GM21390 (cell line): ENCODE measurements around the gene TBL1X.

Experiments used
- ATAC-seq: cut with Tn5 transposase; IDR thresholded peaks from one replicate; pipeline ENCODE4 v1.9.1; 2021; ENCODE audit not compliant: unreplicated experiment

The TBL1X gene

DNA sequence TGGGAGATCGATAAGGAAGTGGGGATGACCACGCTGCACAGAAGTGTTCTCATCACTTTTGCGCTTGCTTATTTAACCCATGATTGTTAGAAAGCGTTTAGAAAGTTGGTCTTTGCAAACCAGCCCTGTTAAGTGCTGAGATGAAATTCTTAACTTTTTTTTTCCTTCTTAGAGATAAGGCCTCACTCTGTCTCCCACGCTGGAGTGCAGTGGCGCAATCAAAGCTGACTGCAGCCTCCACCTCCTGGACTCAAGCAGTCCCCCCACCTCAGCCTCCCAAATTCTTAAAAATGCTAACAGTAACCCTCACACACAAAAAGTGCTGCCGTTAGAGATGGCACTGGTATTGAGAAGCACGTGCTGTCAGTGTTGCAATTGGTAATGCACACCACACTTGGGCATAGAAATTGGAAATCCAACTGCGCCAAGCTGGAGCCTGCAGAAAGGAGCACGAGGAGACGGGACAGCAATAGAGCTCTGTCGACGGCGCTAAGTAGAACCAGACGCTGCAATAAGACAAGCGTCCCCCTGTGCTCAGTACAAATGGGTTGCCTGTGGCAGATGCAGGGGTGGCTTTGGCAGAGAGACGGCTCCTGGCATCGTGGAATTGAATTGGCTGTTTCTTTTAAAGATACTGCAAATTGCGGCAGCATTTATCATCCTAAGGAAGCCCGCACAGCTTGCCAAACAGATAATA is 113.4 kb downstream of the TBL1X start:
- no peak for ATAC-seq

DNA sequence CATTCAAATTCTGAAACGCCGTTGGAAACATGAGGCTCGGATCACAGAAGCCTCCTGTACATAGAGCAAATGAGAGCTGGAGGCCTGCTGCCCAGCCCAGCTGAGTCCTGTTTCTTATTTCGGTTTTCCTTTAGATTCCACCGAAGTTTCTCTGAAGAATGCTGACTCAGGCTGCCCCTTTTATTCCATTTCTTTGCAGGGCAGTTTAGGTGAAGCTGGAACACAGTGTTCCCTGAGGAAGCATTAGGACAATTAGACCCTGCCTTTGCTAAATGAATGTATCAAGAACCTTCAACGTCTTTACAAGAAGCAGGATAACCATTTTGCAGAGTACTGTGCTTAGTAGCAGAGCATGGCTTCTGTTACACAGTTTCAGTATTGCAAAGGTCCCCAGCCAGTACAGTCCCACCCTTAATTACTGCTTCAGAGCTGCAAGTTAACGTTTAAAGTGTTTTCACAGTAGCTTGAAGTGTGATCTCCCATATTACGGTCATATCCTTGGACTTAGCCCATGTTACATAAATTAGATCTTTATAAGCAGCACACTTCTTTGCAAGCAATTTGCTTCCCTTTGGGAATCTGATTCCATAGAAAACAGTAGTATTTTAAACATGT is 117.0 kb downstream of the TBL1X start:
- no peak for ATAC-seq

DNA sequence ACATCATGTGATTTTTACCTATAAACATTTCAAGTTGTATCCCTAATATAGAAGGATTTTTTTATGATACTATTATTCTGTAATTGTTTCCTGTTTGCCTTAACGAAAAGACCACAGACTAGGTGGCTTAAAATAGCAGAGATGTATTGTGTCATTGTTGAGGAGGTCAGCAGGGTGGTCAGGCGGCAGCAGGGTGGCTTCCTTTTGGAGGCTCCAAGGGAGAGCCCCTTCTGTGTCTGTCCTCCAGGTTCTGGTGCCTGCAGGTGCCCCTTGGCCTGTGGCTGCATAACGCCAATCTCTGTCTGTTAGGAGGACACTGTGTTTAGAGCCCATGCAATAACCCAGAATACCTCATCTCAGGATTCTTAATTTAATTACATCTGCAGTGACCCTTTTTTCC is 118.1 kb downstream of the TBL1X start:
- ATAC-seq = no peak

DNA sequence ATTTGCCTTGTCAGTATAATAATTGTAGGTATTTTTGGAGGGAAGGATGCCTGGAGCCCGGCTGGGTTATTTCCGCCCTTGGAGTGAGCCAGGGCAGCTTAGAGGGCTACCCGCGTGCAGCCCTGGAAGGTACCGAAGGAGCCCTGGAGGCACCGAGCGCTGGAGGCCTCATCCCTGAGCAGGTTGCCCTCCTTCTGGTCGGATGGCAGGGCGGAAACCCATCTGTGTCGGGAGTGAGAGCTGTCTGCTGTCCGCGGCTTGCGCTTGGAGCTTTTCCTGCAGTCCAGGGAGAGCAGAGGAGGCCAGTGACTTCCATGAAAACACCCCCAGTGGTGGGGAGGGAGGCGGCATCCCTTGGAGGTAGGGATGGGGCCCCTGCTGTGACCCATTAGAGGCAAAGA is 122.1 kb downstream of the TBL1X start:
- ATAC-seq = no peak

DNA sequence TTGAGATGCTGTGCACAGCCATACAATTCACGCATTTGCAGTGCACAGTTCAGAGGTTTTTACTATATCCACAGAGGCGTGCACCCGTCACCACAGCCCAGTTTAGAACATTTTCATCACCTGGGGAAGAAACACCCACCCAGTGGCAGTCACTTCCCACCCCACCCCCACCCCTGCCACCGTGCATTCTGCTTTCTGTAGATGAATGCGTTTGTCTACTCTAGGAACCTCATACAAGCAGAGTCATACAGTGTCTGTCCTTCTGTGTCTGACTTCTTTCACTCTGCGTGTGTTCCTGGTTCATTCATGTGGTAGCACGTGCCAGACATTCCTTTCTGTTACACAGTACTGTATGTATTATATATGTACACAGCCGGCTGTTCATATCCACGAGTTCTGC is 122.8 kb downstream of the TBL1X start:
- no peak for ATAC-seq

DNA sequence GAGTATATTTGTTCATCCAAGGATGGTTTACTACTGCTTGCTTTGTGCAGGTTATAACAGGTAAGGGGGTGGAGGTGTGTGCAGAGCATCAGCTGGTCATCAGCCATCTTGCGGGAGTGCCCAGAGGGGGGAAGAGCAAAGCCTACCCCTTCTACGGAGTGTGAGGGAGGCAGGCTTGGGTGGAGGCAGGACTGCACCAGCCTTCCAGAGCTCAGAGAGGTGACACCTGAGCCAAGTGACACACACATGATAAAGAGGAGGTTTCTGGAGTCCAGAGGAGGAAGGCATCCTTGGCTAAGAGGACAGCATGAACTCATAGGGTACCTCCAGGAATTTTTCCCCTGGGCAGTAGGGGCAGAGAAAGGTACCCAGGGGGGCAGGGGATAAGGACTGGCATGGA is 126.6 kb downstream of the TBL1X start:
- ATAC-seq = no peak

DNA sequence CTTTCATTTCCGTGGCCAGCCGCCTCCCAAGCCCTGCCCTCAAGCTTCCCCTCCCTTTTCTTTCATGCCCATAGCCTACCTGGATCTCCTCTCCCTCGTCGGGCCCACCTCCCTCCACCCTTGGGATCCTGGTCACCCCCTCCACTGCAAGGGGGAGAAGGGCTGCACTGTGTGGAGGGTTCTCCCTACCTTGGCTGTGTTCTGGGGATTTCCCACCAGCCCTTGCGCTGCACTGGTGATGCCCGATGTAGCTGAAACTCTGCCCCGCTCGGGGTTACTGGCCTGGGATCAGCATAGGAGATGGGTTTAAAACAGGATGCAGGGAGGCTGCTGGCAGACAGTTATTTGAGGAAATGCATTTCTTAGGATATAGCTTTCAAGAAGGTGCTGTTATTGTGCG is 128.9 kb downstream of the TBL1X start:
- no peak for ATAC-seq

DNA sequence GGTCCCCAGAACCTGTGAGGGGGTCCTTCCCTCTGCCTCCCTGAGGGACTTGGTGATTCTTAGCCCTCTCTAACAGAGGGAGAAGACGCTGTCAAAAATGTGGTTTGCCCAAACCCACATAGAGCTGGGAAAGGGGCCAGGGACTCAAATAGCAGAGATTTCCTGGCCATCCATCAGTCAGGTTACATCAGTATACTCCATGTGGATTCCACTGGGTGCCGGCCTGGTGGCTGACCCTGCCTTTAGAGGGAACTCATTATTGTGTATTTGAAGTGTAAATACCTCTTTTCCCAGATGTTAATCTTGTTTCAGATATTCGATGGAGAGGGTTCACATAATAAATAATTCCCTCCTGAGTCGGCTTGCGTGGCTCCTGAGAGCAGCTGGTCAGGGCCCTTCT is 130.3 kb downstream of the TBL1X start:
- no peak for ATAC-seq

DNA sequence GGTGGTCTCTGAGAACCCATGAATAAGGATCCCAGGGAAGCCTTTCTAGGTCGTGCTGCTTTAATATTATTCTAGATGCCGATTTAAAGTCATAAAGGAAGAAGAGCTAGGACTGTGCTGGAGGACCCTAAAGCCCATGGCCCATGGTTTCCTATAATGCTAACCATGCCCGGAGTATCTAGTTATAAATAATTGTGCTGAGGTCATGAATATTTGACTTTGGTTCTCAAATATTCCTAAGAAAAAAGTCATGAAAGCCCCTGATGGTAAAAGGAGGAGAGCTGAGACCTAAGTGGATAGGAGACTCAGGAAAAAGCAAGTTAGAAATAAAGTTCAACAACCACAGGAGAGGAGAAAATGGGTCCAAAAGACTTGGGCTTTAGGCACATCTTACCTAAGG is 132.0 kb downstream of the TBL1X start:
- ATAC-seq = no peak

DNA sequence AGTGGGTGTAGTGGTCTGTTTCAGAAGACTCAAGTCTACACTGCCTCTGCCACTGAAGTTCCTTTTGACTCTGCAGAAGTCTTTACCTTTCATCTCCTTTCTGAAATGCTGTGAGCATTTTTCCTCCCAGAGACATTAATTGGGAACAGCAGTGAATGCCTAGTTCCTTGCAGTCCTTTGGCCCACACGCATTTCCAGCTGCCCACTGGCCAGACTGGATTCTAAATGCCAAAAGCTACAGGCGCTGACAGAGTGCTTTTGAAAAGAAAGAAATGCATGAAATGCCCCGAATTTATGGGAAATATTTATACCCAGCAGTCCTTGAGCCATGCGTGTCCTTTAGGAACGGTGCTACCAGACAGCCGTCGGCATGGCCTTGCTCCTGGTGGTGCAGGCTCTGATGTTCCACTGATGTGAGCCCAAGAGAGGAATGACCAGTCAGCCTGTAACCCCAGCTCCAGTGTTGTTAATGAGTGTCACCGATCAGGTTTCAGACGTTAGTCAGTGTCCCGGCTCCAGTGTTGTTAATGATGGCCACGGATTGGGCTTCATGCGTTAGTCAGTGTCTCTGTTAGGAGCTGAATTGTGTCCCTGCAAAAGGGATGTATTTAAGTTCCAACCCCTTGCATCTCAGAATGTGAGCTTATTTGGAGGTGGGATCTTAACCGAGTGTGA is 132.6 kb downstream of the TBL1X start:
- ATAC-seq = no peak

DNA sequence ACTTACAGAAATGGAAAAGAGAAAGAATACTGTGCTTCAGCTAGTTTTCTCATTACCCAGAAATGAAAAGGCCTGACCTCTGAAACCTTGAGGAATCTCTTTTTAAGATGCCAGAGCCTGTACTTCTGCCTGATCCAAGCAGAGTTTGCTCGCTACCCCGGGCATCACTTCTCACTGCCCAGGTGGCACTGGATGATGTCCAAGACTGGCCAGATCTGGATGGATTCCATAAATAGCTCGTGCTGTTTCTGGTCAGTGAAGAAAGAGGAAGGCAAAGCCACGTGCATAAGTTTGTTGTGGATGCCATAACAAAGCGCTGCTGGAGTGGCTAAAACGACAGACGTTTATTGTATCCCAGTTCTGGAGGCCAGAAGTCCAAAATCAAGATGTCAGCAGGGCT is 133.5 kb downstream of the TBL1X start:
- no peak for ATAC-seq

DNA sequence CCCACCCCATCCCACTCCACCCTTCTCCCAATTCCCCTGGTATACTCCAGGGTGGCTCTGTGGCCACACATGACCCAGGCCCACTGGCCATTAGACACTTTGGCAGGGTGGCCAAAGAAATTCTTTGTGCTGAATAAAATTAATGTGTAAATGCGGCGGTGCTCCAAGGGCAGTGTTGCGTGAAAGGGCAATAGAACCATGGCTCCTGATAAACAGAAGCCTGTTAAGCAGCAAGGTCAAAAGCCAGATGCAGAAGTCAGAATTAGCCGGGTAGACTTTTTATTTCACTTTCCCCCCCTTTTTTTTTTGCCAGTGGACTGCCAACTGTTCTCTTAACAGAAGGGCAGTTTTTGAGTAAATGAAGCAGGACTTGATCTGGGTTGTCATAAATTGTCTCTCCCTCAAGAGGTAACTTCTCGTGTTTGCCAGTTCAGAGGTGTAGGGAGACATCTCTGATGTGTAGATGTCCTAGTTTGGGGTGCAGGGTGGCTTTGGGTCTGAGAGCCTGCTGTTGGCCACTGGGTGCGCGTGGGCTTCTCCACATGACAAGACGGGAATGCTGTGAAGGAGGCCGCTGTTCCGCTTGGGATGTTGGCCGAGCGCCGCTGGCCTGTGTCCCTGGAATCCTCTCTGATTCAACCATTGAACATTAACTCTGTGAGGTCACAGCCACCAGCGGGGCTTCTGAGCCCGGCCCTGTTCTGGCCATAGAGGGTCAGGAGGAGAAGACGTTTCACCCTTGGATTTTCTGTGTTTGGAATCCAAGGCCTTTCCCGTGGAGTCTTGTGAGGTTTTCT is 139.5 kb downstream of the TBL1X start:
- ATAC-seq = no peak

DNA sequence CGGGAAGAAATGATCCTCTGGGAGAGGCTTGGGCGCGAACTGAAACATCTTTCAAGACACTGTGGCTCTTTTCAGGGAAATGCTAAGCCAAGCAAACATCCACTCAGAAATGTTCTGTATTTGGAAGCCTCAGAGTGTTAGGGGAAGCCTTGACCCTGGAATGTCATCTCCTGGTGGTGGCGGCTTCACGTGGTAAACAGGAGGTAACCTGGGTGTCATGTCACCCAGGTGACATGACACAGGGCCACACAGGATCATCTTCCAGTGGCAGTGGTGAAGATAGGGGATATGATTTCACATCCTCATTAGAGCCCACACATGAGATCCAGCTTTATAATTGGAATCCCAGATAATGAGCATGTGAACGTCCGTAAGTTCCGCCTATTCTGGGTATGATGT is 140.0 kb downstream of the TBL1X start:
- ATAC-seq = no peak

DNA sequence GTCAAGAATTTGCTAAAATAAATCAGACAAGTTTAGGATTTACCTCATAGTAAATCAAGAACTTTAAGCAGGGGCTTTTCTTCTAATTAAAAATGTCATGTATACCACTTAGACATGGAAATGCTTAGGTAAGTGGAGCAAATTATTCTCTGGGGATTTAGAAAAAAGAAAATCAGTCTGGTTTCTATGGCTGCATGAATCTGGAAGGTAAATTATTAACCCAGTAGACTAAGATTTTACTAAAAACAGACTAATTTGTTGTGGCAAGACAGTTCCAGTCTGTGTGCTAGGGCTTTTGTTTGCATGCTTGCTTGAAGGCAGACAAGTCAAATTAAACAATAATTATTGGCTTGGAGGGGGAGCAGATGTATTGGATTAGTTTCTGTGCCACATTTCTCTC is 140.6 kb downstream of the TBL1X start:
- no peak for ATAC-seq

DNA sequence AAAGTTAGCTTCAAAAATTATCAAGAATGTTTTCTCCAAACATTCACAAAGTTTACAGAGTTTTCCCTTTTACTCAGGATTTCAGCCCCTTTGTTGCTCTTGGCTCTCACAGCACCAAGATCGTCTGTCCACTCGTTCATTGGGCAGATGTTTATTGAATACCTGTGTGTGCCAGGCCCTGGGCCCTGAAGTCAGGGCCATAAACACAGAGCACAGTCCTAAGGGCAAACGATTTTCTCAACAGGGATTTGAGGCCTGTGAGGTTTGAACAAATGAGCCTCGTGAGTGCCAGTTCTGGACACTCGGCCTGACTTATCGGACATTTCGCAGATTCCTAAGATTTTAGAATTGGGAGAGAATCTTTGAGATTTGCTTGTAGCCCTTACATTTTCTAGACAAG is 142.1 kb downstream of the TBL1X start:
- ATAC-seq = no peak

DNA sequence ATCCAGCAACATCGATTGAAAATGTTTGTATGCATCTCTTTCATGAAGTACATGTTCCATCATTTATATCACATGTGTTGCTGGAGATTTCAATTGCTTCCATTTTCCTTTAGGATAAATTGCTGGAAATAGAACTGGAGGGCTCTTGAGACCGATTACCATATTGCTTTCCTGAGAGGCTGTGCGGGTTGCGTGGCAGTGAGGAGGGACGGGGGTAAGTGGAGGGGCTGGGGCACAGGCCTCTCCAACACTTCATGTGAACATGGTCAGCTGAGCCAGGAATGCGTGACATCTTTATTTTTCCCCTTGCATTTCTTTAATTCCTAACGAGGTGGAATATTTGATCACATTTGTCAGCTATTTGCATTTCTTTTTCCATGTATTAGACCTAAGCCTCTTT is 144.6 kb downstream of the TBL1X start:
- ATAC-seq = no peak

DNA sequence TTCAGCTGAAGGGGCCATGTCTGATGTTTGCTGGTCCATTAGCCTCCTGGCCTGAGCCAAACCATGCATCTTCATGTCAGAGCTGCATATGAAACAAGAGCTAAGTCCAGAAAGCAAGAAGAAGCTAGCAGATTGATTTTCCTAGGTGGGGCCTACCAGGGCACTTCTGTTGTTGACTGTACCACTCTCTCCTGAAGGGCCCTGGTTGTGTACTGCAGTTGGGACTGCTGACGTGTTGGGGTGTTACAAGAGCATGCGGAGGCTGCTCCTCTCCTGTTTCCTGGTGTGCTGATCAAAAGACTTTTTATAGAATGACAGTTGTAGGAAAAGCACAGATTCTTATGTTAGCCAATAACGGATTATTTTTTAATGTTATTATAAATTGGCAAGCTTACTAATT is 145.1 kb downstream of the TBL1X start:
- ATAC-seq = no peak

DNA sequence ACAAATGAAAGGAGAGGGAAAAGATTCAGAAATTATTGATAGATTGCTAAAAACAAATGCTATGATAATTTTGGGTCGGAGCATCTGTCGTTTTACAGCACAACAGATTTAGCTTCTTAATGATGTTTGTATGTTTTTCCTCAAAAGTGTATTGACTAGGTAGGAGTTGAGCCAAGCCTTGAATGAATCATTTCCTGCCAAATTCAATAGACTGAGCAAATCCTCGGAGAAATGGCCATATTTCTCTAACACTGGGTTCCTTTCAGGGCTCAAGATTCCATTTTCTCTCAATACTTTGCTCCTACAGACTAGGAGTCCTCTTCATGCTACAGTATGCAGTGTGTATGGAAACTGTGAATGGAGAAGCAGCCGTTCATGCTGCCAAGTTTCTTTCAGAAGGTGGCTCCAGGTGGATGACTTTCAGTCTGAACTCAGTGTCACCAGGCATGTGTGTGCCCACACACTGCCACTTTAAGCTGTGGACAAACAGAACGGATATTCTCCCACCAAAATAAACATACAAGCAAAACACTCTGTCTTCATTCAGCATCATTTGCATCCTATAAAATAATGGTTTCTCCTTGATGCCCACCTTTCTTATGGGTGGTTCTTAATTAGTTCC is 146.0 kb downstream of the TBL1X start:
- ATAC-seq = peak; percentile 39

DNA sequence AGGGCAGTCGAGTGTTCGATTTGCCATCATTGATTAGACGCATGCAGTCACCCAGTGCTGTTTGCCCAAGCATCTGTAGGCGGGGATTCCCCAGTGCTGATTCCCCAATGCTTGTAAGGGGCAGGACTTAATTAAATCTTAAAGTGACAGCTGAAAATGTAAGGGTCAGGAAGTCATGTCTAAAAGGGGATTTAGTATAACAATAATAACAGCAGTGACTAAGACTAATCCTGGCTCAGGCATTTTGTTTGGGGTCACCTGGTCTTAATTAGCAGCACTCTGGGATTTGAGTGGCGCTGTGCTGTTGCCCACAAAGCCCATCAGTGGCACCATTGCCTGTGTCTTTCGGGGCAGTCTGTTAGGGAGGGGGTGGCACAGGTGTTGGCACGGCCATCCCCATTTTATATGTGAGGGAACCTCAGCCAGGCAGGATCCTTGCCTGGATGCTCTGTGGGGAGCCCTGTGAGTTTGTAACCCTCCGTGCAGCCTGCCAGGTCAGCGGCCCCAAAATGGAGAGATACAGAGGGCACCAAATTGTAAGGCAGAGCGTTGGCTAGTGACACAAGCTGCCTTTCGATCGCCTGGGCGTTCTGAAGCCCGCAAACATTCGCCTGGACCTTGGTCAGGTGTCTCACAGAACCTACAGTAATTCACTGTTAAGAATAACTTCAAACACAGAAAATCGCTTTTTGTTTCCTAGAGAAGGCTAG is 146.7 kb downstream of the TBL1X start:
- ATAC-seq = peak; percentile 55

DNA sequence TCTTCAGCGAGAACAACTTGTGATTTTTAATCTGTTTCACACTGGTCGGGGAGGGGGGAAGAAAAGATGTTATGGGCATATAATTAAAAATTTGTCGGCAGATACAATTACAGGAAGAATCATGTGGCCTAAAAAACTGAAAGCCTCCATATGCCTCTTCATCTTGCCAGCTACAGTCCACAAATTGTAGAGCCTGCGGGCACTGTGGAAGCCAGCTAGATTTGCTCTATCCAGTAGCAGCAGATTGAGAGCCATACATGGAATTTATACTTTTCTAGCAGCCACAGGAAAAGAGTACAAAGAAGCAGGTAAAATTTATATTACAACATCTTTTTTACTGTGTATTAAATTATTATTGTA is 147.3 kb downstream of the TBL1X start:
- no peak for ATAC-seq

DNA sequence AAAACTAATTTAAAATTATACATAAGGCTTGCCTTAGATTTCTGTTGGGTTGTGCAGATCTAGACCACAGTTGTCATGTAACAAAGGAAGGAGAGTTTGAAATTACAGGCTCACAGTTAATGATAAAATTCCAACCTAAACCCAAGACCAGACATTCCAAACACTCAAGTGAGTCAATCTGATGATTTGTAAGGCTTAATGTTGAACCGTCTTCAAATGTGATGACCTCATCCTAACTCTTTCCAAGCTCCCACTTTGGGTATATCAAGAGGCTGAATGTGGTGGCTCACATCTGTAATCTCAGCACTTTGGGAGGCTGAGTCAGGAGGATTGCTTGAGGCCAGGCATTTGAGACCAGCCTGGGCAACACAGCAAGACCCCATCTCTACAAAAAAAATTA is 149.2 kb downstream of the TBL1X start:
- no peak for ATAC-seq
